OCI-LY3 (cell line): ENCODE data around the gene EML1.
"Not testable (repeated sequence)": the region's sequence is repeated elsewhere in the genome, so short reads cannot be mapped to it uniquely, and the experiment has no call there.

ENCODE experiments used
- H2AFZ ChIP-seq: fragments of 200-600, 300-600 bp; shearing (Covaris generic); 2 replicates; pipeline ENCODE4 v1.6.0; 2014; ENCODE audit warnings: antibody characterized with exemption, low read depth, low read length
- H3K27ac ChIP-seq: fragments of 200-600, 300-600 bp; sonication (generic); 2 replicates; pipeline ENCODE4 v1.5.1; 2014; ENCODE audit warnings: mild to moderate bottlenecking, low read length, moderate library complexity, mixed read lengths
- H3K27me3 ChIP-seq: fragments of 200-600, 300-600 bp; sonication (generic); 2 replicates; pipeline ENCODE4 v1.6.1; 2014; ENCODE audit warnings: low read depth, low read length, mixed read lengths
- H3K36me3 ChIP-seq: fragments of 200-600, 300-600 bp; sonication (generic); replicated peaks from 2 replicates; pipeline ENCODE3; 2014; ENCODE audit warnings: low read depth, low read length, mixed read lengths
- H3K4me1 ChIP-seq: fragments of 300-600, 200-600 bp; sonication (generic); 2 replicates; pipeline ENCODE4 v1.6.1; 2014; ENCODE audit warnings: low read length, mixed read lengths
- H3K4me2 ChIP-seq: fragments of 200-600, 300-600 bp; sonication (generic); 2 replicates; pipeline ENCODE4 v1.6.1; 2014; ENCODE audit warnings: low read length, mixed read lengths
- H3K4me3 ChIP-seq: fragments of 300-600, 200-600 bp; sonication (generic); 2 replicates; pipeline ENCODE4 v1.5.1; 2014; ENCODE audit warnings: antibody characterized with exemption, mild to moderate bottlenecking, low read length, moderate library complexity
- H3K79me2 ChIP-seq: fragments of 300-600, 200-600 bp; shearing (Covaris generic); 2 replicates; pipeline ENCODE4 v1.6.1; 2014; ENCODE audit warnings: mild to moderate bottlenecking, low read length, mixed read lengths
- H3K9ac ChIP-seq: fragments of 300-600, 200-600 bp; shearing (Covaris generic); 2 replicates; pipeline ENCODE4 v1.6.0; 2014; ENCODE audit warnings: mild to moderate bottlenecking, low read length, moderate library complexity
- H3K9me3 ChIP-seq: fragments of 200-600, 300-600 bp; shearing (Covaris generic); 2 replicates; pipeline ENCODE4 v1.6.1; 2014; ENCODE audit warnings: low read length, mixed read lengths; ENCODE audit not compliant: insufficient read depth
- H4K20me1 ChIP-seq: fragments of 200-600, 300-600 bp; sonication (generic); 2 replicates; pipeline ENCODE4 v1.6.1; 2016; ENCODE audit warnings: low read length, mixed read lengths; ENCODE audit not compliant: insufficient read depth
- EZH2phosphoT487 ChIP-seq: fragments of 200-600 bp; shearing (Covaris generic); IDR thresholded peaks from 2 replicates; pipeline ENCODE4 v1.6.1; 2018; ENCODE audit warnings: antibody characterized with exemption, mixed run types, low read depth
- TF ChIP-seq, protein P1 (sequence below): fragments of 200-600, 300-600 bp; sonication (generic); IDR thresholded peaks from 2 replicates; pipeline ENCODE4 v1.5.1; 2014; ENCODE audit warnings: antibody characterized with exemption, low read length, low read depth

Gene EML1

DNA sequence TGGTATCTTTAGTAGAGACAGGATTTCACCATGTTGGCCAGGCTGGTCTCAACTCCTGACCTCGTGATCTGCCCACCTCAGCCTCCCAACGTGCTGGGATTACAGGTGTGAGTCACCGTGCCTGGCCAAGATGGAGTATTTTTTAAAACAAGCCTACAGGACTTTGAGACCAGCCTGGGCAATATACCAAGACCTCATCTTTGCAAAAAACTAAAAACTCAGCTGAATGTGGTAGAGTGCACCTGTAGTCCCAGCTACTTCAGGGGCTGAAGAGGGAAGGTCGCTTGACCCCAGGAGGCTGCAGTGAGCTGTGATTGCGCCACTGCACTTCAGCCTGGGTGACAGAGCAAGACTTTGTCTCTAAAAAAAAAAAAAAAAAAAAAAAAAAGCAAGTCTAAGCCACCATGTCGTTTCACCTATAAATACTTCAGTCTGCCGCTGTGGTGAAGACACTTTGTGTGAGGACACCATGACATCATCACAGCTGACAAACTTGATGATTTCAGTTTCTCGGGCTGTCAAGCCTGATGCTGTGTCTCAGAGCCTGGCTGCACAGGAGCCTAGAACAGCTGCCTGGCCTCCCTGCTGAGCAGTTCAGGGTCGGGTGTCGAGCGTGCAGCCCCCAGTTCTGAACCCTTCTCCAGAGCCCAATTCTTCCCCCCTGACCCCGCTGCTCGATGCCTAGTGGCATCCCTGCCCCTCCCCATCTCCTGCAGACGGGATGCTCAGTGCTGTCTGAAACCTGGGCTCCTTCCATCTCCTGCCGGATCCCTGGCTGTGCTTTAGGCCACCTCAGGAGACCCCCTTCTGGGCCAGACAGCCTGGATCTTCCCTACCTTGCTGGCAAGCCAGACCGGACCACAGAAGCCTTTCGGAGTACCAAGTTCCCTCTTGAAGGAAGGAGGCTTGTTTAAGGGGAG lies 152.8 kb downstream of the EML1 start:
- H3K9ac ChIP-seq, result no peak overlapping the region
- peaks cover 7% of the 10 kb centered on the region for H3K4me1 ChIP-seq
- TF ChIP-seq, protein P1, sequence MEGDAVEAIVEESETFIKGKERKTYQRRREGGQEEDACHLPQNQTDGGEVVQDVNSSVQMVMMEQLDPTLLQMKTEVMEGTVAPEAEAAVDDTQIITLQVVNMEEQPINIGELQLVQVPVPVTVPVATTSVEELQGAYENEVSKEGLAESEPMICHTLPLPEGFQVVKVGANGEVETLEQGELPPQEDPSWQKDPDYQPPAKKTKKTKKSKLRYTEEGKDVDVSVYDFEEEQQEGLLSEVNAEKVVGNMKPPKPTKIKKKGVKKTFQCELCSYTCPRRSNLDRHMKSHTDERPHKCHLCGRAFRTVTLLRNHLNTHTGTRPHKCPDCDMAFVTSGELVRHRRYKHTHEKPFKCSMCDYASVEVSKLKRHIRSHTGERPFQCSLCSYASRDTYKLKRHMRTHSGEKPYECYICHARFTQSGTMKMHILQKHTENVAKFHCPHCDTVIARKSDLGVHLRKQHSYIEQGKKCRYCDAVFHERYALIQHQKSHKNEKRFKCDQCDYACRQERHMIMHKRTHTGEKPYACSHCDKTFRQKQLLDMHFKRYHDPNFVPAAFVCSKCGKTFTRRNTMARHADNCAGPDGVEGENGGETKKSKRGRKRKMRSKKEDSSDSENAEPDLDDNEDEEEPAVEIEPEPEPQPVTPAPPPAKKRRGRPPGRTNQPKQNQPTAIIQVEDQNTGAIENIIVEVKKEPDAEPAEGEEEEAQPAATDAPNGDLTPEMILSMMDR, result no peak
- no peak for TF ChIP-seq EZH2phosphoT487
- H3K36me3 ChIP-seq, result peaks cover 18% of the 10 kb centered on the region
- peak overlapping the region; percentile 66 for H3K4me2 ChIP-seq
- H3K27ac ChIP-seq, result no peak overlapping the region
- H4K20me1 ChIP-seq, result no peaks in the 10 kb centered on the region
- H2AFZ ChIP-seq, result no peak overlapping the region
- H3K4me3 ChIP-seq, result peak overlapping the region; percentile 62
- no peaks in the 10 kb centered on the region for H3K9me3 ChIP-seq
- no peaks in the 10 kb centered on the region for H3K79me2 ChIP-seq
- H3K27me3 ChIP-seq, result no peaks in the 10 kb centered on the region

DNA sequence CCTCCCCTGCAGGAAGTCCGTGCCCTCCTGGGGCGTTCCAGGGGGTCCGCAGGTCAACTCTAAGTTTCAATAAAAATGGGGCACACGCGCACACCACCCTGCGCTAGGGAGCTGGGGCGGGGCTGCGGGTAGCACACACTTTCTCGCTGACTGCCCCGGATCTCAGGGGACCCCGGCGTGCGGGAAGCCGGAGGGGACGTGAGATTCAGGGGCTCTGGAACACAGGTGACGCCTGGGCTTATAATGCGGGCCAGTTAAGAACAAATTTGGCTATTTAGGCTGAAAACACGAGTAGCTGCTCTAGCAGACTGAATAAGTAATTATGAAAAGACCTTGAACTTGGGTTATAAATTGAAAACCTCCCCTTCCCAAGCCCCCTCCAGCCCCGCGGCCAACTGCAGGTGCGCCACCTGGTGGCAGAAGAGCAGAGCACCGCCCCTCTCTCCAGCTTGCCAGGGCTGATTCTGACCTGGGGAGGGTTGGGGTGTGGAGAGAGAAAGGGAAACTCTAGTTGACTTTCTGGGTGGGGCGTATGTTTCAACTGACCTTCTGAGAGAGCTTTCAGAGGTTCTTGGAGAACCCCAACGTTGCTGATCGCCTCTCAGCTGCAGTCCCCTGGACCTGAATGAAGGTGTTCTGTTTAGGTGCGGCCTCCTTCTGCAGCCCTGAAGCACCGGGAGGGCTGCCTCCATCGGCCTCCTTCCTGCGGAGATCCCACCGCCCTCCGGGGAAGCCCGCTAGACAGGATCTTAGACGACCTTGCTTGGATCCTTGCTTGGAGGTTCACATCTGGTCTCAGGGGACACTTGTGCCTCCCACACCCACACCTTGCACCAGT lies 153.7 kb downstream of the EML1 start:
- H3K4me1 ChIP-seq, result peaks cover 7% of the 10 kb centered on the region
- peak overlapping the region; percentile 66 for H3K4me2 ChIP-seq
- H3K9ac ChIP-seq, result no peak overlapping the region; the same call in 1 of the 2 replicates
- no peaks in the 10 kb centered on the region for H3K79me2 ChIP-seq
- no peak overlapping the region for H2AFZ ChIP-seq
- no peak overlapping the region for H3K27ac ChIP-seq
- H3K36me3 ChIP-seq, result peaks cover 16% of the 10 kb centered on the region
- no peaks in the 10 kb centered on the region for H3K9me3 ChIP-seq
- no peak for TF ChIP-seq EZH2phosphoT487
- TF ChIP-seq, protein P1, result peak; percentile 97
- peak overlapping the region; percentile 62 for H3K4me3 ChIP-seq
- H4K20me1 ChIP-seq, result no peaks in the 10 kb centered on the region
- no peaks in the 10 kb centered on the region for H3K27me3 ChIP-seq

DNA sequence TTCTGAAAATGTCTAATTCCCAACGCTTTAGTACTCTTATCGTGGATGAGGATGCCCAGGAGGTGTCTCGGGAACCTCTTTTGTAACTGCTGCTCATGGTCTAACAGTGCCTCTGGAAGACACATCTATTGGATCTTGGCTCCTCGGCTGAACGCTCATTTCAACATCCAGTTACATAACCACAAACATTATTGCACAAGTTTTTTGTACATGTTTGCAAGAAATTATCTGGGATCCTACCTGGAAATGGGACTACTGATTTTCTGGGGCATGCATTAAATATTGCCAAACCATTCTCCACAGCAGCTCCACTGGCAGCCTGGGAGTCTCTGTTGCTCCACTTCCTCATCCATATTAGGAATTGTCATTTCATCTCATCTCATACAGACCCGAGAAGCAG lies 154.5 kb downstream of the EML1 start:
- H2AFZ ChIP-seq, result no peak overlapping the region
- TF ChIP-seq, protein P1, result no peak
- TF ChIP-seq EZH2phosphoT487, result no peak
- no peaks in the 10 kb centered on the region for H3K27me3 ChIP-seq
- no peaks in the 10 kb centered on the region for H4K20me1 ChIP-seq
- no peaks in the 10 kb centered on the region for H3K9me3 ChIP-seq
- no peak overlapping the region for H3K4me2 ChIP-seq
- H3K79me2 ChIP-seq, result no peaks in the 10 kb centered on the region
- H3K4me1 ChIP-seq, result peaks cover 7% of the 10 kb centered on the region
- peaks cover 10% of the 10 kb centered on the region for H3K36me3 ChIP-seq
- no peak overlapping the region for H3K9ac ChIP-seq
- H3K27ac ChIP-seq, result no peak overlapping the region
- H3K4me3 ChIP-seq, result no peak overlapping the region

DNA sequence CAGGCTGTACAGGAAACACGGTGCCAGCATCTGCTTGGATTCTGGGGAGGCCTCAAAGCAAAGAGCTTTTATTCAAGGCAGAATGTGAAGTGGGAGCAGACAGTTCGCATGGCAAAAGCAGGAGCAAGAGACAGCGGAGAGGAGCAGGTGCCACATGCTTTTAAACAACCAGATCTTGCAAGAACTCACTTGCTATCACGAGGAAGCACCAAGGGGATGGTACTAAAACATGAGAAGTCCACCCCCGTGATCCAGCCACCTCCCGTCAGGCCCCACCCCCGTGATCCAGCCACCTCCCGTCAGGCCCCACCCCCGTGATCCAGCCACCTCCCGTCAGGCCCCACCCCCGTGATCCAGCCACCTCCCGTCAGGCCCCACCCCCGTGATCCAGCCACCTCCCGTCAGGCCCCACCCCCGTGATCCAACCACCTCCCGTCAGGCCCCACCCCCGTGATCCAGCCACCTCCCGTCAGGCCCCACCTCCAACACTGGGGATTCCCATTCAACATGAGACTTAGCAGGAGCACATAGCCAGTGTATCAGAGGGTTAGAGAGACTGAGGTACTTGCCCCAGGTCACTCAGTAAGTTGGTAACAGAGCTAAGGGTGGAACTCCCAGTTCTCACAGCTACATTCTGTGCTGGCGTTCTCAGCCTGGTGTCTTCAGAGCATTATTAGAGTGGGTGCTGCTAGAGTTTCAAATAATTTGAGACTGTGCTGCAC lies 156.0 kb downstream of the EML1 start:
- not testable (repeated sequence) for H3K4me1 ChIP-seq, H3K4me2 ChIP-seq

More for the DNA sequence above, 156.0 kb downstream of the EML1 start:
- H3K27ac ChIP-seq, H3K36me3 ChIP-seq, H4K20me1 ChIP-seq, H2AFZ ChIP-seq, H3K79me2 ChIP-seq, H3K27me3 ChIP-seq, H3K9ac ChIP-seq, H3K9me3 ChIP-seq, H3K4me3 ChIP-seq: not testable (repeated sequence)
